HepG2 (cell line): ENCODE results near the gene TRPV6. TPM values are rescaled to one million over a fixed set of nuclear protein-coding genes. Genes with fewer than 3 reads are reported as not detected.

Experiments used
- ATAC-seq: fragments of 200-7000 bp; cut with Tn5 transposase; 3 replicates; pipeline ENCODE4 v1.9.1; 2020; ENCODE audit warnings: mild to moderate bottlenecking, moderate library complexity
- BruUV-seq: library from RNA; stranded (reverse); fragments of 400-500 nt; replicated peaks from 2 replicates; lab custom pipeline; 2021; lab: Mats Ljungman, UMichigan
- CTCF ChIA-PET: fragments of 300-600 bp; formaldehyde crosslinking; extraction: SDS; loops from one replicate; lab custom pipeline; 2021; ENCODE audit warnings: low total read pairs, inconsistent platforms, low intra/inter-chr PET ratio; lab: Yijun Ruan, JAX
- POLR2A ChIA-PET: fragments of 350-600 bp; sonication (Branson Sonifier 250); formaldehyde crosslinking; loops from one replicate; lab custom pipeline; 2020; ENCODE audit warnings: antibody characterized with exemption, inconsistent platforms; lab: Yijun Ruan, JAX
- DNase-seq: peaks from one replicate; pipeline ENCODE4 v3.0.0-alpha.2; 2015; ENCODE audit warnings: low spot score
- FAIRE-seq: peaks from 3 replicates; lab custom pipeline; 2011; peaks lifted over from hg19 to GRCh38; lab: Jason Lieb, UNC
- H2AFZ ChIP-seq: one replicate; pipeline ENCODE4 v1.6.1; 2011; ENCODE audit warnings: low read length, inconsistent platforms
- H3K27ac ChIP-seq: fragments of 300-600 bp; 3 replicates; pipeline ENCODE4 v1.8.0; 2011; ENCODE audit warnings: mixed run types, mild to moderate bottlenecking, mixed read lengths, low read length, inconsistent platforms; ENCODE audit not compliant: insufficient read depth; ENCODE audit errors: extremely low read length
- H3K27me3 ChIP-seq, 2 experiments: fragments of 200-600 bp in 1 of 2; 2 replicates in 1 of 2; 3 replicates in 1 of 2; pipeline versions ENCODE4 v1.6.0 to v1.8.0; 2011; ENCODE audit warnings: low read length in 2 of 2, mild to moderate bottlenecking in 2 of 2, moderate library complexity in 2 of 2, inconsistent platforms in 1 of 2; ENCODE audit not compliant: insufficient read depth in 2 of 2, control insufficient read depth in 1 of 2
- H3K36me3 ChIP-seq, 2 experiments: fragments of 200-600 bp in 1 of 2; replicated peaks in 1 of 2; 2 replicates in 1 of 2; 3 replicates in 1 of 2; pipeline versions ENCODE4 v1.5.1 to v1.8.0; 2011; ENCODE audit warnings: low read length in 2 of 2, inconsistent platforms in 1 of 2; ENCODE audit not compliant: insufficient read depth in 2 of 2, control insufficient read depth in 1 of 2
- H3K4me1 ChIP-seq: 2 replicates; pipeline ENCODE4 v1.5.1; 2012; ENCODE audit warnings: low read length, inconsistent platforms; ENCODE audit not compliant: insufficient read depth
- H3K4me2 ChIP-seq: 2 replicates; pipeline ENCODE4 v1.6.0; 2011; ENCODE audit warnings: low read depth, low read length, inconsistent platforms
- H3K4me3 ChIP-seq, 3 experiments: fragments of 200-600 bp in 1 of 3; sonication (generic), shearing (Covaris generic) in 1 of 3; replicated peaks in 1 of 3; 2 replicates each; pipeline ENCODE4 v1.5.1; 2011 to 2016; ENCODE audit warnings: low read length in 3 of 3, inconsistent platforms in 2 of 3, low read depth in 2 of 3, mild to moderate bottlenecking in 2 of 3, control low read depth in 1 of 3, mixed read lengths in 1 of 3; ENCODE audit not compliant: insufficient read depth in 1 of 3
- H3K79me2 ChIP-seq: one replicate; pipeline ENCODE4 v1.6.1; 2011; ENCODE audit warnings: low read length, inconsistent platforms; ENCODE audit not compliant: insufficient read depth
- H3K9ac ChIP-seq: 2 replicates; pipeline ENCODE4 v1.6.0; 2011; ENCODE audit warnings: mild to moderate bottlenecking, low read depth, low read length, inconsistent platforms; ENCODE audit not compliant: insufficient read depth
- H3K9me3 ChIP-seq: 2 replicates; pipeline ENCODE4 v1.5.1; 2012; ENCODE audit warnings: mild to moderate bottlenecking, low read length
- H4K20me1 ChIP-seq: 2 replicates; pipeline ENCODE4 v1.6.0; 2011; ENCODE audit warnings: inconsistent platforms, mild to moderate bottlenecking, low read length, moderate library complexity; ENCODE audit not compliant: insufficient read depth
- JUND ChIP-seq: sonication (generic); formaldehyde crosslinking; IDR thresholded peaks from 2 replicates; pipeline ENCODE4 v1.8.0; 2022; ENCODE audit warnings: mild to moderate bottlenecking, missing genetic modification reagents
- KDM5B ChIP-seq: sonication (generic); formaldehyde crosslinking; IDR thresholded peaks from 2 replicates; pipeline ENCODE4 v1.4.0; 2020; ENCODE audit warnings: missing genetic modification reagents, mild to moderate bottlenecking, borderline replicate concordance
- PCBP1 ChIP-seq: fragments of 200-400 bp; formaldehyde crosslinking; IDR thresholded peaks from 2 replicates; pipeline ENCODE4 v1.6.1; 2017; ENCODE audit warnings: mild to moderate bottlenecking, low read depth, low read length, borderline replicate concordance
- RARA ChIP-seq: IDR thresholded peaks from 2 replicates; pipeline ENCODE4 v1.6.1; 2016; ENCODE audit warnings: missing genetic modification reagents, missing compliant biosample characterization
- RCOR2 ChIP-seq: IDR thresholded peaks from 2 replicates; pipeline ENCODE4 v1.6.1; 2016; ENCODE audit warnings: missing biosample characterization, missing genetic modification reagents
- RFXANK ChIP-seq: IDR thresholded peaks from 2 replicates; pipeline ENCODE4 v1.6.1; 2016
- SOX5 ChIP-seq: IDR thresholded peaks from 2 replicates; pipeline ENCODE4 v1.6.1; 2016; ENCODE audit warnings: borderline replicate concordance
- TP53 ChIP-seq: sonication (generic); formaldehyde crosslinking; conservative IDR thresholded peaks from 2 replicates; pipeline ENCODE4 v1.4.0; 2020; ENCODE audit warnings: missing genetic modification reagents
- ZBTB43 ChIP-seq: sonication (generic); formaldehyde crosslinking; conservative IDR thresholded peaks from 2 replicates; pipeline ENCODE4 v1.4.0; 2020; ENCODE audit warnings: missing genetic modification reagents
- ZMYM4 ChIP-seq: sonication (generic); formaldehyde crosslinking; IDR thresholded peaks from 2 replicates; pipeline ENCODE4 v1.8.1; 2023; ENCODE audit warnings: mild to moderate bottlenecking, missing genetic modification reagents
- ZNF510 ChIP-seq: sonication (generic); formaldehyde crosslinking; IDR thresholded peaks from 2 replicates; pipeline ENCODE4 v1.4.0; 2020; ENCODE audit warnings: low read depth, mild to moderate bottlenecking, missing genetic modification reagents
- ZNF576 ChIP-seq: sonication (generic); formaldehyde crosslinking; IDR thresholded peaks from 2 replicates; pipeline ENCODE4 v1.4.0; 2020; ENCODE audit warnings: mild to moderate bottlenecking, missing genetic modification reagents
- ZNF703 ChIP-seq: sonication (generic); formaldehyde crosslinking; IDR thresholded peaks from 2 replicates; pipeline ENCODE4 v1.5.1; 2020; ENCODE audit warnings: missing genetic modification reagents, mild to moderate bottlenecking, moderate library complexity, borderline replicate concordance
- ZNF839 ChIP-seq: sonication (generic); formaldehyde crosslinking; IDR thresholded peaks from 2 replicates; pipeline ENCODE4 v1.4.0; 2020; ENCODE audit warnings: missing genetic modification reagents, mild to moderate bottlenecking, borderline replicate concordance
- WGBS: methylation state at CpG from one replicate; pipeline ENCODE4 v1.1.6; 2017; ENCODE audit warnings: low lambda C conversion rate; 5-methylcytosine and 5-hydroxymethylcytosine counted together
- in situ Hi-C: cut with HindIII; loops from 2 replicates; pipeline ENCODE4 v1.10.0; 2017; ENCODE audit warnings: low pct_unique_long_range_greater_than_20kb; ENCODE audit not compliant: extremely low pct_ligation_motif_present
- intact Hi-C: fragments of 100-400 bp; cut with micrococcal nuclease; formaldehyde crosslinking; loops from one replicate; pipeline ENCODE4 v1.10.0; 2022; ENCODE audit not compliant: unreplicated experiment
- polyA plus RNA-seq, 8 experiments: library from polyadenylated mRNA; depleted of rRNA in 3 of 8; stranded (reverse) in 7 of 8; unstranded in 1 of 8; fragments of >200 nt; fragmentation: Illumina TruSeq in 4 of 8; extraction: Trizol in 4 of 8; gene quantifications; 2 replicates each; pipeline versions ENCODE4 v1.2.1 to v1.2.3, GENCODE V29; 2011 to 2016; ENCODE audit warnings: low read depth in 4 of 8, missing spikeins in 1 of 8, mixed read lengths in 1 of 8; ENCODE audit not compliant: insufficient read depth in 1 of 8
- total RNA-seq, 5 experiments: library from RNA; depleted of rRNA; stranded (reverse); fragments of >200 nt; fragmentation: Illumina TruSeq; extraction: Trizol; gene quantifications; 2 replicates each; pipeline ENCODE4 v1.2.3, GENCODE V29; 2016; ENCODE audit warnings: low read depth in 1 of 5
- TF ChIP-seq, protein P1 (sequence below): sonication (generic); formaldehyde crosslinking; IDR thresholded peaks from 2 replicates; pipeline ENCODE4 v1.4.0; 2020; ENCODE audit warnings: mild to moderate bottlenecking, missing genetic modification reagents

TRPV6 gene
- total and polyA plus RNA-seq, 2 of the 13 experiments (the other 11 are each of a cell fraction or from before 2014, with no cell fraction given), result not detected

- TF ChIP-seq KDM5B (CRISPR knock-in tag), result no peak
- no peak for TF ChIP-seq JUND (CRISPR knock-in tag)
- TF ChIP-seq RCOR2, result no peak
- TF ChIP-seq ZNF576 (CRISPR knock-in tag), result no peak
Measured at GRCh38 chr7:142923391-142923790, 37.8 kb upstream of the TRPV6 start (continued).

DNA sequence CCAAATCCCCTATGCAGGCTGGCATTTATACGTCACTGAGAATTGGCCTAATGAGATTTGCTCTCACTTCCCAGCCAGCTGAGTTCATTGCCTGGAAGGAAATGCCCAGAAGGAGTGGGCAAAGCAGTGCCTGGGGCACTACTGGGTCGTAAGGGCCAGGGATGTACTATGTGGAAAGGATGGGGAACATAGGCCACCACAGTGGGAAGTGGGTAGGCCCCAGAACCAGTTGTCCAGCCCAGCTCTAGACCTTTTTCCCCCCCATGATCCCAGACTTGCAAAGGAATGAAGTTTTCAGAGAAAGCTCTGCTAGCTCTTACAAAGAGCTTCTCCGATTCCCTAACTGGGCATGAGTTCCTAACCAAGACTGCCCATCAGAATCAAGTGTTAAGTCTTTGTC, 34.1 kb upstream of the TRPV6 start:
- ATAC-seq (no peak), DNase-seq (no peak), FAIRE-seq (no peak)
- Histone ChIP-seq H2AFZ (no peak overlapping the region), H3K79me2 (no peaks in the 10 kb centered on the region), H3K4me3 (no peak overlapping the region), H3K27me3 (no peaks in the 10 kb centered on the region), H3K9ac (no peak overlapping the region), H3K27ac (no peak overlapping the region), H3K36me3 (no peaks in the 10 kb centered on the region), H3K9me3 (no peaks in the 10 kb centered on the region), H3K4me1 (no peaks in the 10 kb centered on the region), H3K4me2 (no peak overlapping the region), H4K20me1 (no peaks in the 10 kb centered on the region)
- BruUV-seq, result no TSS peak
- CTCF ChIA-PET, result no interaction called here
- POLR2A ChIA-PET, result no interaction called here
- in situ Hi-C loops, result no loop called here
- intact Hi-C loops, result no loop called here
- 16% methylated on average over 3 of the region's 3 CpGs for WGBS
- TF ChIP-seq, protein P1, sequence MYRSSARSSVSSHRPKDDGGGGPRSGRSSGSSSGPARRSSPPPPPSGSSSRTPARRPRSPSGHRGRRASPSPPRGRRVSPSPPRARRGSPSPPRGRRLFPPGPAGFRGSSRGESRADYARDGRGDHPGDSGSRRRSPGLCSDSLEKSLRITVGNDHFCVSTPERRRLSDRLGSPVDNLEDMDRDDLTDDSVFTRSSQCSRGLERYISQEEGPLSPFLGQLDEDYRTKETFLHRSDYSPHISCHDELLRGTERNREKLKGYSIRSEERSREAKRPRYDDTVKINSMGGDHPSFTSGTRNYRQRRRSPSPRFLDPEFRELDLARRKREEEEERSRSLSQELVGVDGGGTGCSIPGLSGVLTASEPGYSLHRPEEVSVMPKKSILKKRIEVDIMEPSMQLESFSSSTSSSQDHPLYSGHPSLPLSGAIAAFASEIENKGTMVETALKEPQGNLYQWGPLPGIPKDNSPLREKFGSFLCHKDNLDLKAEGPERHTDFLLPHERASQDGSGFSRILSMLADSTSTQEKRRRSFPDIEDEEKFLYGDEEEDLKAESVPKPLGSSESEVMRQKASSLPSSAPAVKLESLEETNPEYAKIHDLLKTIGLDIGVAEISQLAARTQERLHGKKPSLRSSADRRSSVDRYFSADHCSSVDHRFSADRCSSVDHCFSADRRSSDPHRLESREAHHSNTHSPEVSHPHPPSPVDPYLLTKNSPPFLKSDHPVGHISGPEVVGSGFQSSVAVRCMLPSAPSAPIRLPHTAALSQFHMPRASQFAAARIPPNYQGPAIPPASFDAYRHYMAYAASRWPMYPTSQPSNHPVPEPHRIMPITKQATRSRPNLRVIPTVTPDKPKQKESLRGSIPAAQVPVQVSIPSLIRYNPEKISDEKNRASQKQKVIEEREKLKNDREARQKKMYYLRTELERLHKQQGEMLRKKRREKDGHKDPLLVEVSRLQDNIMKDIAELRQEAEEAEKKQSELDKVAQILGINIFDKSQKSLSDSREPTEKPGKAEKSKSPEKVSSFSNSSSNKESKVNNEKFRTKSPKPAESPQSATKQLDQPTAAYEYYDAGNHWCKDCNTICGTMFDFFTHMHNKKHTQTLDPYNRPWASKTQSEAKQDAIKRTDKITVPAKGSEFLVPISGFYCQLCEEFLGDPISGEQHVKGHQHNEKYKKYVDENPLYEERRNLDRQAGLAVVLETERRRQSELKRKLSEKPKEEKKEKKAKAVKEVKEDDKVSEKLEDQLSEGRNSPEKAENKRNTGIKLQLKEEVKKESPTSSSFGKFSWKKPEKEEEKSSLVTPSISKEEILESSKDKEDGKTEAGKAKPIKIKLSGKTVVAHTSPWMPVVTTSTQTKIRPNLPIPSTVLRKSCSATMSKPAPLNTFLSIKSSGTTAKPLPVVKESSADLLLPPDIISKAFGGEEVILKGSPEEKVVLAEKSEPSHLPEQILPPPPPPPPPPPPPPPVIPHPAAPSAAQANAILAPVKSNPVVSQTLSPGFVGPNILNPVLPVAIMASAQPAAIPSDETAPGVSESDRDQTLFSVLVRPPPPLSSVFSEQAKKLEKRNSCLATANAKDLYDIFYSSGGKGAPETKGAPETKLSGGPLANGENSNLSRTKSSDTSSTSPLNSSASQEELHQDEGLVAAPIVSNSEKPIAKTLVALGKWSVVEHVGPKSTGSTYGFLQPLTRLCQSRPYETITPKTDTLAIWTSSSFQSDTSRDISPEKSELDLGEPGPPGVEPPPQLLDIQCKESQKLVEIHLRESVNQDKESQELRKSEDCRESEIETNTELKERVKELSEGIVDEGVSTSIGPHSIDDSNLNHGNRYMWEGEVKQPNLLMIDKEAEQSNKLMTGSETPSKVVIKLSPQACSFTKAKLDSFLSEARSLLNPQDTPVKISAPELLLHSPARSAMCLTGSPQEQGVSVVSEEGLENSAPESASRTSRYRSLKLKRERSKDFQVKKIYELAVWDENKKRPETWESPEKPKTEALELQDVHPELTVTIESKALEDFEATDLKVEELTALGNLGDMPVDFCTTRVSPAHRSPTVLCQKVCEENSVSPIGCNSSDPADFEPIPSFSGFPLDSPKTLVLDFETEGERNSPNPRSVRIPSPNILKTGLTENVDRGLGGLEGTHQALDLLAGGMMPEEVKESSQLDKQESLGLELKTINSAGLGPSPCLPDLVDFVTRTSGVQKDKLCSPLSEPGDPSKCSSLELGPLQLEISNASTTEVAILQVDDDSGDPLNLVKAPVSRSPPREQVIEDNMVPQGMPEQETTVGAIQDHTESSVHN (CRISPR knock-in tag), result no peak
- TF ChIP-seq ZNF839 (CRISPR knock-in tag), result no peak
- no peak for TF ChIP-seq ZNF510 (CRISPR knock-in tag)
- TF ChIP-seq TP53, result no peak
- TF ChIP-seq RARA (CRISPR knock-in tag), result no peak
- TF ChIP-seq ZBTB43 (CRISPR knock-in tag), result no peak
- TF ChIP-seq PCBP1, result no peak
- no peak for TF ChIP-seq SOX5
- TF ChIP-seq RFXANK (CRISPR knock-in tag), result no peak
- no peak for TF ChIP-seq ZNF703
- TF ChIP-seq ZMYM4 (CRISPR knock-in tag), result no peak
